GM21737 (cell line): Measurements from ENCODE around the gene PARL.

Experiments
- ATAC-seq: cut with Tn5 transposase; IDR thresholded peaks from one replicate; pipeline ENCODE4 v1.9.1; 2021; ENCODE audit warnings: mild to moderate bottlenecking, moderate library complexity; ENCODE audit not compliant: unreplicated experiment

Gene PARL

GRCh38 chr3:183818041-183818620 is 66.5 kb downstream of the PARL start:
- ATAC-seq, result no peak

- no peak for ATAC-seq
These were observed 67.0 kb downstream of the PARL start for GRCh38 chr3:183817639-183818038.

DNA sequence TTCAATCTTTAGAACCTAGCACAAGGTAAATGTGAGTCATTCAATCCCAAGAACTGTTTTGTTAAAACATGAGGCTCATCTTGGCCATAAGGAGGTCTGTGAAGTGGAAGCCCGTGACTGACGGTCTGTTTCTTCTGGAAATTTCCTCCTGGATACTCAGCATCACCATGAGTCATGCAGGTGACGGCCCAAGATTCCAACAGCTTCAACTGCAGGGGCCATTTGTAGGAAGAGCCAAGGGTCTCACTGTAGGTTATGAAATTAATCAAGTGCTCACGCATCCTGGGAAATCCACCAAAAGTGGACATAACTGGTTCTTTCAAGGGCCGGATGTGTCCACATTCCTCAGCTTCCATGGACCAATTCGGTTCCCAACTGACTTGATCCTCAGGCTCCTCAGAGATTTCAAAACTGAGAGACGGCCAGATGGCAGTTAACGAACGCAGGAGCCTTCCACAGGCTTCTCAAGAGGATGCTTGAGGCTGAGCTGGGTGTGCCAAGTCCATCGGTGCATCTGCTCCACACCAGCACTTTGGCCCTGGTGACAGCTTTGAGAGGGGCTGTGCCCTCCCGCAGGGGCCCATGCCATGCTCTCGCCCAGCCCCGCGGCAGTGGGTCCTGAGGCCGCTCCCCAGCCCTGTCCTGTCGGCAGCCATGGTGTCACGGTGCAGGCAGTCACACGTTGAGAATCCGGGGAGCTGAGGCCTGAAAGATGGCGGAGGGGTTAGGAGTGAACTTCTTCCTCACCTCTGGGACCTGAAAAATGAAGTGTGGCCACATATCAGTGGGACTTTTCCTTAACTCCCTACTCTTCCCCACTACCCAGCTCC is 67.8 kb downstream of the PARL start:
- no peak for ATAC-seq

DNA sequence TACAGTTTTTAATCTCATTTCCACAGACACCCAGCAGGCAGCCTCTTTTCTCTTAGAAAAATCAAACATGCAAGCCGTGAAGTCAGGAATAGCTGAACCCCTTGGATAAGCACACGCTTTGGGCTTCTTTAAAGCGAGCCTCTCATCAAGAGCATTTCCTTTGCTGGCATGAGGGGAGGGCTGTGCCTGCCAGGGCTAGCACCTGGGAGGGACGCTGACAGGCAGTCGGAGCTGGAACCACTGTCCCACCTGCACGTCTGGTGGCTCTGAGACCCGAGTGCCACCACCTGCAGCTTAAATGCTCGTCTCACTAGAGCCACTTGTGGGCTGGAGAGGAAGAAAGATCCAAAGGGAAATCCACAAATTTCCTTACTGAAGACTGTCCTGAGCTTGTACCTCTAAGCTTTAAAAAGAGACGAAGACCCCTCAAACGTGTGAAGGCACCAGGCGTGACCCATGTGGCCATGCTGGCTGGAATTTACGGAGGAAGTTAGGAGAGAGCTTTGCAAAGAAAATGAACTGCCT is 68.7 kb downstream of the PARL start:
- ATAC-seq, result no peak

DNA sequence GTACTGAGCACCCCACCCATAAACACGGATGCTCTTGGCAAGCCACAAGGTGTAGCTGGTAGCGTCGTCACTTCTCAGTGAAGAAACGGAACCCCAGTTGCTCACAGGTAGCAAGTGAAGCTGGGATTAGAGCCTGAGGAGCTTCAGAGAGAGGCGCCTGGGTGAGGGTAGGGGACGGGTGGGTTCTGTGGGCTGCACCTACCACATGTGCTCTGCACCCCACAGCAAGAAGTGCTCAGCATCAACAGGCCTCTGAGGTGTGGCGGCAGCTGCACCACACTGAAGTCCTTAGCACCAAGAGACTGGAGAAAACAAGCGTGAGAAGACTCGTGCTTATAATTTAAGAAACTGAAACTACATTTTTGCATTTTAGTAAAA is 69.1 kb downstream of the PARL start:
- ATAC-seq, result no peak

DNA sequence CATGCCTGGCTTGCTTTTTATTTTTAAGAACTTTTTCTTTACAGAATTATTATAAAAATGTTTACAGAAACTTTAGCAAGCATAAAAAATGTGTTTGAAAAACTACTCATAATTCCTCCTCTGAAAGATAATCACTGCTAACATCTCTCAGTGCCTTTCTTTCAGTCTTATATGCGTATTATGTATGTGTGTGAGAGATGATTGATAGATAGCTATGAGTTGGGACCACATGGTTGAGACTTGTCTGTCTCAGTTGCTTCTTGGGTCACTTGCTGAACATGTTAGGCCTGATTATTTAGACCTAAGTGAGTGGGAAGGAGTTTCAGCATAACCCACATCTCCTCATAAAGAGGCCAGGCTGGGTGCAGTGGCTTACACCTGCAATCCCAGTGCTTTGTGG is 70.4 kb downstream of the PARL start:
- no peak for ATAC-seq

GRCh38 chr3:183812761-183813445 is 71.8 kb downstream of the PARL start:
- no peak for ATAC-seq

DNA sequence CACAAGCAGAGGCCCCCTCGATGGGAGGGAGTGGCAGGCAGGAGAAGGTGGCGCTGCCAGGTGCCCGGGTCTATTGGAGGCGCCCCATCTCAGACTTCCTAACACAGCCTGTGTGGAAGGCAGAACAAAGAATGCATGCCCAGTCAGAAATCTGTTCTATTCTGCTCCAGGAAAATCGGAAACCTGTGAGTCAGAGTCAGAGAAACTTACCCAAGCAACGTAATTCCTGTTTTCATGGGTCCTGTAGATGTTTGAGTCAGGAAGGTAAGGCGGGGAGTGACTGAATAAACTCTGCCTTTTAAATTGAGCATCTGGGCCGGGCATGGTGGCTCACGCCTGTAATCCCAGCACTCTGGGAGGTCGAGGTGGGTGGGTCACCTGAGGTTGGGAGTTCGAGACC is 73.0 kb downstream of the PARL start:
- no peak for ATAC-seq

DNA sequence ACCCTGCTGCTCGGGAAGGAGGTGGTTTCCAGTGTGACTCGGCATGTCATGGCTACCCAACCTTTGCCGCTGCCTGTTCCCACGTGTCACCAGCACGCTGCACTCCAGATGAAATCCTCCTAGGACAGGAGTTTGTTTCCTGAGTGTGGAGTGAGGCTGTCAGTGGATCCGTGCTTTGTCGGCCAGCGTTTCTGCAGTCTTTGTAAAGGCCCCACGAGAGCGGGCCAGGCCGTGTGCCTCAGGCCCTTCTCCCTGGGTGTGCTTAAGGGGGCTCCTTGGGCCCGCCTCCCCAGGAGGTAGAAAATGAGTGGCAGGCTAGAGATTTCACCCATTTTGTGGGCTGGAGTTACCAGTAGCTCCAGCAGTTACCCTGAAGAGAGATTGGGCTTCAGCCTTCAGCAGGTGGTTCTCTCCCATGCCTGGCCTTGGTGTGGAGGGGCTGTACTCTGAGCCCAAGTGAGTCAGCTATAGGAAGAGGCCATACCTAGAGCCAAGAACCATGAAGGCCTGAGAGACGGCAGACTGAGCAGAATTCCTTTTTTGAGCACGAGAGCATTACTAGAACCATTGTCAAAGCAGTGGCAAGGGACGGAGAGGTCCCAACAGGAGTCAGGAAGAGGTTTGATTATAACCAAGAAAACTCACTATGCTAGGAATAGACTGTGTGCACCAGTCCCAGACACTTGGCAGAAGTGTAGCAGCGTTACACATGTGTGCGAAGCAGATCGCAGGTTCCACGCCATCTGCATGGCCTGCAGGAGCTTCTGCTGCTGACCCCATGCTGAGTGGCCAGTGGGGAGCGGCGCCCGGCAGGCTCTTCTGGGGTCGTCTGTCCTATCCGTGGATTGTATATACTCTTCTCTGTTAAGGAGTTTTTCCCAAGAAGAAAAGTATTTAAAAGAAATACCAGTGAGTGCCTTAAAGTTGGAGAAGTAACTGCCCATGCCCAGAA is 73.8 kb downstream of the PARL start:
- ATAC-seq, result no peak

DNA sequence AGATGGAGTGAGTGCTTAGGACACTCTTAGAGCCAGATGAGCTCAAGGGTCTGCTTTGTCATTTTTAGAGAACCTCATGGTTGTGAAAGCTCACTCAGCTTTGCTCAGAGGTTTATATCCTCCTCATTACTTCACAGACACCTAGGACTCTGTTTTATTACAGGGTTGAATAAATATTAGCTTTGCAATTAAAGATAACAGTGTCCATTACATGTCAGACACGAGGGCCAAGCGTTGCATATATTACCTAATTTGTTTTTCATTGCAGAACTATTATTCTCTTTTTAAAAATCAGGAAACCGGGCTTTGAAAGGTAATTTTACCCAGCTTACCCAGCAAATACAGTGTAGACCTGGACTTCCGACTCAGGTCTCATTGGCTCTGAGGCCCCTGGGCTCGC is 75.4 kb downstream of the PARL start:
- no peak for ATAC-seq

- no peak for ATAC-seq
These were observed 76.3 kb downstream of the PARL start for GRCh38 chr3:183808355-183808754.

- no peak for ATAC-seq
These were observed 76.8 kb downstream of the PARL start for GRCh38 chr3:183807881-183808280.

DNA sequence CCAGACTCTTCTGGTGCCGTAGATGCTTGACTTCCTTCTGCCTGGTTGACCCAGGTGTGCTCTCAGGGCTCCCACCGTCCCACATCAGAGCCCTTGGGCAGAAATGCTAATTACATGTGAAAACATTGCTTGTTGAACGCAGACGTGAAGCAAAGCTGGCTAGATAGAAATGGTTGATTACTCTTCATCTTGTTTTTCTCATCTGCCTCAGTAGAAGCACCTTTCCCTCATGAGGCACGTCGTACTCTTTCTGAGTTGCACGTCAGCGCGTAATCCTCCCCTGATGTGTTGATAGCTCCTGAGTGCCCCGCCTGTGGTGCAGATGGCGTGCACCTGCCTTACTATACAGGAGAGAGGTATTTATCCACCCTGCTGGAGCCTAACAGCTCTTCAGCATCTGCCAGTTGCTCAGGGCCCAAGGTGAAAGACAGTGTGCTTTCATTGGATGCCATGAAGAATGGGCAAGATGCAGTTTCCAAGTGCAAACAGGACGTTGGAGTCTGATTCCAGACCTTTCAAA is 77.4 kb downstream of the PARL start:
- no peak for ATAC-seq

GRCh38 chr3:183802989-183803388 is 81.7 kb downstream of the PARL start:
- ATAC-seq, result no peak

GRCh38 chr3:183801601-183802000 is 83.1 kb downstream of the PARL start:
- ATAC-seq, result no peak

GRCh38 chr3:183800243-183800863 is 84.3 kb downstream of the PARL start:
- ATAC-seq, result no peak

DNA sequence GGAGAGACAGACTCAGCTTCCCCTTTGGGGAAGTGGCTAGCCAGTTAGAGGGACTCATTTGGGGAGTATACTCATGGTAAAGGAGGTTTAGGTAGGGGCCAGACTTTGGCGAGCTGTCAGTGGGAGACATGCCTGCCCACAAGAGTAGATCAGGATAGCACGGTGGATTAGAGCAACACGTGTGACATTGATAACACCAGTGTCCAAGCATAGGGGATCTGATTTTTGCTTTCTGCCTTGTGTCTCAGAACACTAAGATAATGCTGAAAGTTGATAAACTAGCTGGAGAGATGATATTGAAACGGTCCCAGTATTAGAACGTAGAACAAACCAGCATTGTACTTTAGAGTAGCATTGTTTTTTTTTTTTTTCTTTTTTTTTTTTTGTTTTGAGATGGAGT is 85.2 kb downstream of the PARL start:
- no peak for ATAC-seq

- ATAC-seq, result no peak
These were observed 86.7 kb downstream of the PARL start for GRCh38 chr3:183797996-183798395.

DNA sequence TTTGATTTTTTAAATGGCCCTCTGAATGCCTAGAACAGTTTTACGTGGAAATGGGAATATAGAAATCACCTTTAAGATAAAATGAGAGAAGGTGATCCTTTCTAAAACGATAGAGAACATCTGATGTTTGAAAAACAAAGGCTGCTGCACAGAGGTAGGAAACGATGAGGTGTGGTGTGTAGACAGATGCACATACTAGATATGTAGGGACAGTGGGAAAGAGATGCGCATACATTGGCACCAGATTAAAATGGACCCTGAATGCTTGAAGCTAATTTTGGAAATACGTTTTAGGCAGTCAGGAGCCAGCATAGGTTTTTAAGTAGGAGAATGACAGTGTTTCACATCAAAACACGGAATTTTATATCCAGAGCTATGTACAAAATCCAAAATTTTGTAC is 88.3 kb downstream of the PARL start:
- no peak for ATAC-seq

DNA sequence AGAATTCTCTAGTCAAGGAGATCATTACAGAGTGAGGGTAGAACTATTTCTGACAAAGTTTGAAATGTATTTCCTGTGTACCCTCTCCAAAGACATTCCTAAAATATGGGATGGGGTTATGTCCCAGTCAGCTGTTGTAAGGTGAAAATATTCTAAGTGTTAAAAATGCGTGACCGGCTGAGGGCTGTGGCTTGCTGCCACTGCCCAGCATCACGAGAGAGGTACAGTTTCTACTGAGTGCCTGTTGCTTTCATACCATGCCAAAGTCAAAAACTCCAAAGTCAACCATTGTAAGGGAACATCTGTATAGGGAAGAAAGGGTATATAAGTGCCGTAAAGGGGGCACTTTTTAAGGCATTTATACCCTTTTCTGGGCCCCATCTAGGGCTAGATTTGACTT is 90.2 kb downstream of the PARL start:
- no peak for ATAC-seq
